Measurements from ENCODE around the gene ASPSCR1. TPM values are rescaled to one million over a fixed set of nuclear protein-coding genes. Genes with fewer than 3 reads are reported as not detected.

ASPSCR1 gene
- total RNA-seq, 1 donor from 2014 or later = 38.2 TPM

- intact Hi-C loops (cut with micrococcal nuclease) = no loop called here
Observed at GRCh38 chr17:81998691-81999438, 21.4 kb downstream of the ASPSCR1 start.

- intact Hi-C loops (cut with micrococcal nuclease) = no loop called here
Observed at GRCh38 chr17:81999587-81999975, 22.2 kb downstream of the ASPSCR1 start.

GRCh38 chr17:81999976-82000802 is 22.8 kb downstream of the ASPSCR1 start:
- intact Hi-C loops (cut with micrococcal nuclease) = no loop called here

- intact Hi-C loops (cut with micrococcal nuclease) = no loop called here
Observed at GRCh38 chr17:82000803-82001570, 23.6 kb downstream of the ASPSCR1 start.

- intact Hi-C loops (cut with micrococcal nuclease) = no loop called here
Observed at GRCh38 chr17:82001571-82002056, 24.2 kb downstream of the ASPSCR1 start.

GRCh38 chr17:82003411-82004381 is 26.3 kb downstream of the ASPSCR1 start:
- intact Hi-C loops (cut with micrococcal nuclease) = no loop called here

- intact Hi-C loops (cut with micrococcal nuclease) = no loop called here
Observed at GRCh38 chr17:82004517-82005455, 27.4 kb downstream of the ASPSCR1 start.

GRCh38 chr17:82005701-82006348 is 28.4 kb downstream of the ASPSCR1 start:
- intact Hi-C loops (cut with micrococcal nuclease) = no loop called here

- intact Hi-C loops (cut with micrococcal nuclease) = no loop called here
Observed at GRCh38 chr17:82006468-82007227, 29.2 kb downstream of the ASPSCR1 start.

- intact Hi-C loops (cut with micrococcal nuclease) = no loop called here
Observed at GRCh38 chr17:82007228-82007494, 29.7 kb downstream of the ASPSCR1 start.

- intact Hi-C loops (cut with micrococcal nuclease) = no loop called here
Observed at GRCh38 chr17:82007495-82008257, 30.2 kb downstream of the ASPSCR1 start.

GRCh38 chr17:82008258-82008940 is 31.0 kb downstream of the ASPSCR1 start:
- intact Hi-C loops (cut with micrococcal nuclease) = no loop called here

- intact Hi-C loops (cut with micrococcal nuclease) = no loop called here
Observed at GRCh38 chr17:82008941-82009405, 31.5 kb downstream of the ASPSCR1 start.

GRCh38 chr17:82009413-82009812 is 32.0 kb downstream of the ASPSCR1 start:
- intact Hi-C loops (cut with micrococcal nuclease) = no loop called here

GRCh38 chr17:82010575-82011525 is 33.4 kb downstream of the ASPSCR1 start:
- intact Hi-C loops (cut with micrococcal nuclease) = no loop called here

Measured in T-helper 1 cell treated with Interleukin-12 subunit alpha and Interleukin-12 subunit beta and Interleukin-4 antibody, amounts not matched to agents 30 ng/mL and 1 ng/mL, for 36 hours (primary cell).